HG03064 (cell line): ENCODE results near the gene RERE.
"Not testable (repeated sequence)": the region's sequence is repeated elsewhere in the genome, so short reads cannot be mapped to it uniquely, and the experiment has no call there.

ENCODE experiments used
- ATAC-seq: cut with Tn5 transposase; IDR thresholded peaks from one replicate; pipeline ENCODE4 v1.9.1; 2021; ENCODE audit warnings: low read depth; ENCODE audit not compliant: unreplicated experiment

Gene RERE

GRCh38 chr1:8649875-8650274 lies 167.6 kb downstream of the RERE start:
- ATAC-seq = no peak

- ATAC-seq = no peak
Measured at GRCh38 chr1:8649027-8649426, 168.4 kb downstream of the RERE start.

- no peak for ATAC-seq
Measured at GRCh38 chr1:8646996-8647395, 170.4 kb downstream of the RERE start.

- ATAC-seq = no peak
Measured at GRCh38 chr1:8646189-8646588, 171.3 kb downstream of the RERE start.

GRCh38 chr1:8643542-8644536 lies 173.6 kb downstream of the RERE start:
- peak; percentile 82 for ATAC-seq

GRCh38 chr1:8642114-8642513 lies 175.3 kb downstream of the RERE start:
- no peak for ATAC-seq

GRCh38 chr1:8641377-8641997 lies 176.0 kb downstream of the RERE start:
- ATAC-seq = no peak

- ATAC-seq = no peak
Measured at GRCh38 chr1:8640950-8641349, 176.5 kb downstream of the RERE start.

- no peak for ATAC-seq
Measured at GRCh38 chr1:8639148-8639547, 178.3 kb downstream of the RERE start.

- ATAC-seq = no peak
Measured at GRCh38 chr1:8633741-8634501, 183.5 kb downstream of the RERE start.

- ATAC-seq = no peak
Measured at GRCh38 chr1:8632102-8632501, 185.3 kb downstream of the RERE start.

GRCh38 chr1:8631163-8631562 lies 186.3 kb downstream of the RERE start:
- ATAC-seq = no peak

- peak; percentile 68 for ATAC-seq
Measured at GRCh38 chr1:8629241-8630091, 188.0 kb downstream of the RERE start.

- no peak for ATAC-seq
Measured at GRCh38 chr1:8628606-8629005, 188.8 kb downstream of the RERE start.

- ATAC-seq = no peak
Measured at GRCh38 chr1:8627728-8628127, 189.7 kb downstream of the RERE start.

- no peak for ATAC-seq
Measured at GRCh38 chr1:8625981-8626898, 191.2 kb downstream of the RERE start.

GRCh38 chr1:8625491-8625890 lies 191.9 kb downstream of the RERE start:
- ATAC-seq = no peak

- not testable (repeated sequence) for ATAC-seq
Measured at GRCh38 chr1:8623651-8624192, 193.7 kb downstream of the RERE start.
